Smooth muscle cell (in vitro differentiated cells): ENCODE measurements around the gene SLAIN2. TPM values are rescaled to one million over a fixed set of nuclear protein-coding genes. Genes with fewer than 3 reads are reported as not detected.
A peak's percentile ranks its signal among the peaks of the same experiment; 100 is the strongest.

Experiments used
- DNase-seq: peaks from one replicate; lab custom pipeline; 2025; ENCODE audit not compliant: unreplicated experiment; lab: John Stamatoyannopoulos, UW
- H2AFZ ChIP-seq: fragments of 200-600 bp; sonication (generic); 2 replicates; pipeline ENCODE4 v1.6.0; 2016; ENCODE audit warnings: antibody characterized with exemption, low read depth, mild to moderate bottlenecking
- H3F3A ChIP-seq: fragments of 200-600 bp; sonication (generic); 2 replicates; pipeline ENCODE4 v1.6.0; 2017; ENCODE audit warnings: antibody characterized with exemption, low read depth
- H3K27ac ChIP-seq: fragments of 200-600 bp; sonication (generic); 2 replicates; pipeline ENCODE4 v1.5.1; 2016; ENCODE audit warnings: low read depth, mild to moderate bottlenecking
- H3K27me3 ChIP-seq: fragments of 200-600 bp; sonication (generic); 2 replicates; pipeline ENCODE4 v1.6.1; 2016; ENCODE audit warnings: low read depth, mild to moderate bottlenecking
- H3K36me3 ChIP-seq: fragments of 200-600 bp; sonication (generic); 2 replicates; pipeline ENCODE4 v1.5.1; 2016; ENCODE audit warnings: low read depth
- H3K4me1 ChIP-seq: fragments of 200-600 bp; sonication (generic); 2 replicates; pipeline ENCODE4 v1.5.1; 2016; ENCODE audit warnings: low read depth
- H3K4me2 ChIP-seq: fragments of 200-600 bp; sonication (generic); 2 replicates; pipeline ENCODE4 v1.6.0; 2016; ENCODE audit warnings: mild to moderate bottlenecking
- H3K4me3 ChIP-seq: fragments of 200-600 bp; sonication (generic); 2 replicates; pipeline ENCODE4 v1.5.1; 2016; ENCODE audit warnings: mild to moderate bottlenecking
- H3K79me2 ChIP-seq: fragments of 200-600 bp; sonication (generic); 2 replicates; pipeline ENCODE4 v1.6.0; 2016; ENCODE audit warnings: low read depth, mild to moderate bottlenecking
- H3K9ac ChIP-seq: fragments of 200-600 bp; sonication (generic); 2 replicates; pipeline ENCODE4 v1.6.0; 2016; ENCODE audit warnings: low read depth
- H3K9me3 ChIP-seq: fragments of 200-600 bp; sonication (generic); replicated peaks from 2 replicates; pipeline ENCODE4 v1.5.1; 2016; ENCODE audit warnings: low read depth
- H4K20me1 ChIP-seq: fragments of 200-600 bp; sonication (generic); 2 replicates; pipeline ENCODE4 v1.6.0; 2016; ENCODE audit warnings: low read depth
- WGBS: methylation state at CpG from one replicate; pipeline ENCODE4 v1.1.7; 2016; ENCODE audit warnings: low lambda C conversion rate; 5-methylcytosine and 5-hydroxymethylcytosine counted together
- polyA plus RNA-seq: library from polyadenylated mRNA; unstranded; fragments of >200 nt; fragmentation: Nextera tagmentation; extraction: Ambion mirVana; gene quantifications from 2 replicates; pipeline ENCODE4 v1.2.1, GENCODE V29; 2016
- total RNA-seq: library from RNA; depleted of rRNA; stranded (reverse); fragments of >200 nt; gene quantifications from 2 replicates; pipeline ENCODE4 v1.2.3, GENCODE V29; 2014
- TF ChIP-seq, protein P1 (sequence below): fragments of 200-600 bp; sonication (generic); IDR thresholded peaks from 2 replicates; pipeline ENCODE4 v1.5.1; 2017; ENCODE audit warnings: borderline replicate concordance, mild to moderate bottlenecking, antibody characterized with exemption; ENCODE audit not compliant: insufficient read depth, poor library complexity, severe bottlenecking

The SLAIN2 gene
- total and polyA plus RNA-seq, 2 experiments from 2014 or later = 46.4 to 143 TPM

DNA sequence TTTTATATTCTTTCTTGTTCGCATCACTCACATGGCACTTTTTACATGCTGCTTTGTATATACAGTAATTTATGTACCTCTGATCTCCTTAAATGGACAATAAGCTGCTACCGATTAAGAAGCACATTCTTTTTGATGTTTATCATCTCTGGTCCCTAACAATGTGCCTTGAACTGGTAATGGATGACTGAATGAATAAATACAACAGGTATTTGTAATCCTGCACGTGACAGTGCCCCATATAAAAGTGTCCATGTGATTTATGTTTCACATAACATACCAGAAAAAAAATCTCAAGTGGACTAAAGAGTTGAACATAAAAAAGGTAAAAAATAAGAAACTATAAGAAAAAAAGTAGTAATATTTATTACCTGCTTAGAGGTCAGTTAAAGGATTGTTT, 7.7 kb upstream of the SLAIN2 start:
- H3K4me1 ChIP-seq = peaks cover 19% of the 10 kb centered on the region
- H4K20me1 ChIP-seq = no peaks in the 10 kb centered on the region
- H3K27me3 ChIP-seq = no peaks in the 10 kb centered on the region
- H3F3A ChIP-seq = peaks cover 6% of the 10 kb centered on the region
- H3K9me3 ChIP-seq = no peaks in the 10 kb centered on the region
- no peaks in the 10 kb centered on the region for H3K36me3 ChIP-seq
- H3K79me2 ChIP-seq = no peaks in the 10 kb centered on the region
- DNase-seq = no peak
- WGBS = 71% methylated on average over 3 of the region's 3 CpGs
- no peak overlapping the region for H3K9ac ChIP-seq
- H3K27ac ChIP-seq = peak overlapping the region; percentile 98
- TF ChIP-seq, protein P1, sequence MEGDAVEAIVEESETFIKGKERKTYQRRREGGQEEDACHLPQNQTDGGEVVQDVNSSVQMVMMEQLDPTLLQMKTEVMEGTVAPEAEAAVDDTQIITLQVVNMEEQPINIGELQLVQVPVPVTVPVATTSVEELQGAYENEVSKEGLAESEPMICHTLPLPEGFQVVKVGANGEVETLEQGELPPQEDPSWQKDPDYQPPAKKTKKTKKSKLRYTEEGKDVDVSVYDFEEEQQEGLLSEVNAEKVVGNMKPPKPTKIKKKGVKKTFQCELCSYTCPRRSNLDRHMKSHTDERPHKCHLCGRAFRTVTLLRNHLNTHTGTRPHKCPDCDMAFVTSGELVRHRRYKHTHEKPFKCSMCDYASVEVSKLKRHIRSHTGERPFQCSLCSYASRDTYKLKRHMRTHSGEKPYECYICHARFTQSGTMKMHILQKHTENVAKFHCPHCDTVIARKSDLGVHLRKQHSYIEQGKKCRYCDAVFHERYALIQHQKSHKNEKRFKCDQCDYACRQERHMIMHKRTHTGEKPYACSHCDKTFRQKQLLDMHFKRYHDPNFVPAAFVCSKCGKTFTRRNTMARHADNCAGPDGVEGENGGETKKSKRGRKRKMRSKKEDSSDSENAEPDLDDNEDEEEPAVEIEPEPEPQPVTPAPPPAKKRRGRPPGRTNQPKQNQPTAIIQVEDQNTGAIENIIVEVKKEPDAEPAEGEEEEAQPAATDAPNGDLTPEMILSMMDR = no peak
- no peak overlapping the region for H3K4me2 ChIP-seq
- H2AFZ ChIP-seq = no peak overlapping the region
- H3K4me3 ChIP-seq = no peak overlapping the region

DNA sequence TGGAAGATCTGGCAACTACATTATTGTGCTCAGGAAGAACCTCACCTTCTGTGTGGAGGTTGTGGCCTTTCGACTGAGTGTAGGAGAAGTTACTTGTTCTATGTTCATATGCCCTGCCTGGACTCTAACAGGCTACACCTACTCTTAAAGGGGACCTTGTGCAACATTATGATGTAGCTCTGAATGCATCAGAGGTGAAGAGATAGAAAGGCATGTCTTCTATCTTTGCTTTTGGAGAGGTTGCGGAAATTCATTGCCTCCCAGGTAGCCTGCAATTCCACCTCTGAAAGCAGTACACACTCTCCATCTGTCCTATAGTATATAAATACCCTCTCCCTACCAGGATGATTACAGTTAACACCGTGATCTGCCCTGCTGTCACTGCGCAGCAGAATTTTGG, 7.1 kb upstream of the SLAIN2 start:
- WGBS = 95% methylated on average over 4 of the region's 4 CpGs
- peaks cover 8% of the 10 kb centered on the region for H3F3A ChIP-seq
- no peak overlapping the region for H3K4me2 ChIP-seq
- H3K4me1 ChIP-seq = peaks cover 19% of the 10 kb centered on the region
- H2AFZ ChIP-seq = no peak overlapping the region
- H3K9ac ChIP-seq = no peak overlapping the region
- no peaks in the 10 kb centered on the region for H3K79me2 ChIP-seq
- no peaks in the 10 kb centered on the region for H4K20me1 ChIP-seq
- TF ChIP-seq, protein P1 = no peak
- no peaks in the 10 kb centered on the region for H3K9me3 ChIP-seq
- no peaks in the 10 kb centered on the region for H3K27me3 ChIP-seq
- no peak for DNase-seq
- H3K27ac ChIP-seq = peak overlapping the region; percentile 98
- no peak overlapping the region for H3K4me3 ChIP-seq
- H3K36me3 ChIP-seq = no peaks in the 10 kb centered on the region

DNA sequence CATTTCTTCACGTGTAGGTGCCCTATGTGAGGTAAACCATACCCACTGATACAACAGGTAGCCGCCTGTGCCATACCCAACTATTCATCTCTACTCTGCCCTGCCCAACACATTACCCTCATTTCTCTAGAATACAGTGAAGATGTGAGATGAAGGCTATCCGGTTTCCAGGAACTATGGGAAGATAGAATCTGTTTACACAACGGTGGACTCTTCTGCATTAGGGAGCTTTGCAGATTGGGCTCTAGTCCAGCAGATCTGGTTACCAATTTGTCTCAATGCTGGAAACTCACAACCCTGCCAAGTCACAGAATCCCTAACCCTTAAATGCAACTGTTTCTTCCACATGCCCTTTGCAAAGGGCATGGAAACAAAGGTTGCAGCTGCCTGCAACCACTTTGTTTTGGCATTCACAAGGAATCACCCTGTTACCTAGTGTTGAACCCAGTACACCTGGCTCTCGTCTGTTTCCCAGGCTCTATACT, 6.4 kb upstream of the SLAIN2 start:
- DNase-seq = no peak
- no peak overlapping the region for H3K4me3 ChIP-seq
- no peak overlapping the region for H3K4me2 ChIP-seq
- H3F3A ChIP-seq = peaks cover 15% of the 10 kb centered on the region
- H2AFZ ChIP-seq = no peak overlapping the region
- no peaks in the 10 kb centered on the region for H3K79me2 ChIP-seq
- H3K27ac ChIP-seq = no peak overlapping the region
- WGBS = 78% methylated on average over 5 of the region's 5 CpGs
- no peaks in the 10 kb centered on the region for H3K36me3 ChIP-seq
- H3K4me1 ChIP-seq = peaks cover 19% of the 10 kb centered on the region
- H3K9ac ChIP-seq = no peak overlapping the region
- no peaks in the 10 kb centered on the region for H3K9me3 ChIP-seq
- H4K20me1 ChIP-seq = no peaks in the 10 kb centered on the region
- H3K27me3 ChIP-seq = no peaks in the 10 kb centered on the region
- TF ChIP-seq, protein P1 = no peak

DNA sequence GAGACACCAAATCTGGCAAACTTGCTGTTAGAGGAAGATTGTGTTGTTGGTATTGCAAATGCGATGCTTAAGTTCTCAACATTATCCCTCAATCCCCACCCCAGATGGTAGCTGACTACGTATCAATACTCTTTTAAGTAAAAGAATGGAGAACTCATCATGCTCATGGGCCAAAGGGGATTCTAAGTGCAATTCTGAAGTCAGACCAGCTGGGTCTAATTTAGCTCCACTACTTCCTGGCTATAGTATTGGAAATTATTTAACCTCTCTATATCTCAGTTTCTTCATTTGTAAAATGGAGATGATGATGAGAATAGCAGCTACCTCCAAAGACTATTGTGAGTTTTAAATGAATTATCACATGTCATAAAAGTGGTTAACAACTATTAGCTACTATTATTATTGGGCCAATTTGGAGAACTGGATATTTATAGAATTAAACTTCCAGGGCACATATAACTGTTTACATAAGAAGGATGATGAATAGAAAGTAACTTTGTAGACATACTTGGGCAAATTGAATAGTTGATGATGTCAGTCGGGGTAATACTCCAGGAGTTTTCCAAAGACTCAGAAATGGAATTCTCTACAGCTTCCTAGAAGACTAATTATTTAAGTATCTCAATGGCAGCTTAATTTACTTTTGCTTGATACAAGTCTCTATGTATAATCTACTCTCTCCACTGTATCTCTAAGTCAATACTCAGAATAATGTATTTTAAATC, 5.0 kb upstream of the SLAIN2 start:
- no peak overlapping the region for H3K4me2 ChIP-seq
- H3F3A ChIP-seq = peaks cover 24% of the 10 kb centered on the region
- peaks cover 11% of the 10 kb centered on the region for H3K4me1 ChIP-seq
- no peaks in the 10 kb centered on the region for H3K27me3 ChIP-seq
- peak overlapping the region; percentile 99 for H3K27ac ChIP-seq
- no peaks in the 10 kb centered on the region for H3K9me3 ChIP-seq
- H3K79me2 ChIP-seq = no peaks in the 10 kb centered on the region
- TF ChIP-seq, protein P1 = no peak
- no peak overlapping the region for H3K4me3 ChIP-seq
- no peak for DNase-seq
- no peaks in the 10 kb centered on the region for H4K20me1 ChIP-seq
- H3K9ac ChIP-seq = no peak overlapping the region
- WGBS = 94% methylated on average over 3 of the region's 3 CpGs
- H3K36me3 ChIP-seq = no peaks in the 10 kb centered on the region
- no peak overlapping the region for H2AFZ ChIP-seq
